OCI-LY1 (cell line): ENCODE results near the gene SPECC1L.

ENCODE experiments used
- EZH2 ChIP-seq: fragments of 200-600 bp; sonication (generic), shearing (Covaris generic); IDR thresholded peaks from 2 replicates; pipeline ENCODE4 v1.8.0; 2017; ENCODE audit warnings: borderline replicate concordance, mixed run types, mild to moderate bottlenecking, antibody characterized with exemption, low read length, moderate library complexity, mixed read lengths
- TF ChIP-seq, protein P1 (sequence below): fragments of 200-600 bp; sonication (generic), shearing (Covaris generic); IDR thresholded peaks from 2 replicates; pipeline ENCODE4 v1.5.1; 2017; ENCODE audit warnings: mild to moderate bottlenecking, antibody characterized with exemption, low read length, moderate library complexity, mixed read lengths

DNA sequence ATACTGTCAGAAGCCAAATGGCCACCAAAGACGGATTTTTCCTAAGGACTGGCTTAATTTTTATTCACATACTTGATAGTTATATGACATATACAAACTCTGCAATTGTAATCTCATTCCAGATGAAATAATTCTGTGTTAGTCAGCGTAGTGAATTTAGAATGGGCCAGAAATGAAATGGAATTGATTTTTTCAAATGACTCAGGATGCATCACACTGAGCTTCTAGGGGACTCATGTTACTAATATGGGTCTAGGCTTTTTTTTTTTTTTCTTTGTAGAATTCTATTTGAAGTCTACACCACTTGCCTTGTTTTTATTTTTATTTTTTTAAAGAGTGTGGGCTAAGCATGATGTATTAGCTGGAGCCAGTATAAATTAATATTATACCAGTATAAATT lies 62.7 kb downstream of the SPECC1L start:
- TF ChIP-seq EZH2: no peak
- TF ChIP-seq, protein P1, sequence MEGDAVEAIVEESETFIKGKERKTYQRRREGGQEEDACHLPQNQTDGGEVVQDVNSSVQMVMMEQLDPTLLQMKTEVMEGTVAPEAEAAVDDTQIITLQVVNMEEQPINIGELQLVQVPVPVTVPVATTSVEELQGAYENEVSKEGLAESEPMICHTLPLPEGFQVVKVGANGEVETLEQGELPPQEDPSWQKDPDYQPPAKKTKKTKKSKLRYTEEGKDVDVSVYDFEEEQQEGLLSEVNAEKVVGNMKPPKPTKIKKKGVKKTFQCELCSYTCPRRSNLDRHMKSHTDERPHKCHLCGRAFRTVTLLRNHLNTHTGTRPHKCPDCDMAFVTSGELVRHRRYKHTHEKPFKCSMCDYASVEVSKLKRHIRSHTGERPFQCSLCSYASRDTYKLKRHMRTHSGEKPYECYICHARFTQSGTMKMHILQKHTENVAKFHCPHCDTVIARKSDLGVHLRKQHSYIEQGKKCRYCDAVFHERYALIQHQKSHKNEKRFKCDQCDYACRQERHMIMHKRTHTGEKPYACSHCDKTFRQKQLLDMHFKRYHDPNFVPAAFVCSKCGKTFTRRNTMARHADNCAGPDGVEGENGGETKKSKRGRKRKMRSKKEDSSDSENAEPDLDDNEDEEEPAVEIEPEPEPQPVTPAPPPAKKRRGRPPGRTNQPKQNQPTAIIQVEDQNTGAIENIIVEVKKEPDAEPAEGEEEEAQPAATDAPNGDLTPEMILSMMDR: no peak
